H1 (cell line): Measurements from ENCODE around the gene CHST11.

Experiments
- ATF3 ChIP-seq: IDR thresholded peaks from 2 replicates; pipeline ENCODE4 v1.6.1; 2011; ENCODE audit warnings: low read depth, mild to moderate bottlenecking, low read length; ENCODE audit not compliant: insufficient read depth
- CBX5 ChIP-seq: fragments of 300-800, 300-1000 bp; sonication (generic); IDR thresholded peaks from 2 replicates; pipeline ENCODE4 v1.7.1; 2016; ENCODE audit warnings: antibody characterized with exemption, low read length, low read depth
- CHD2 ChIP-seq: IDR thresholded peaks from 2 replicates; pipeline ENCODE4 v1.6.1; 2012; ENCODE audit warnings: low read length, improper control_type of control experiment
- CTCF ChIP-seq, 3 experiments: IDR thresholded peaks; 1 replicate in 2 of 3; 2 replicates in 1 of 3; pipeline versions ENCODE4 v1.5.1 to v1.6.1; 2011; ENCODE audit warnings: low read length in 3 of 3, mild to moderate bottlenecking in 3 of 3, inconsistent platforms in 2 of 3, low read depth in 1 of 3, moderate library complexity in 1 of 3; ENCODE audit not compliant: insufficient read depth in 1 of 3; ENCODE audit errors: control extremely low read depth in 1 of 3
- EP300 ChIP-seq, 2 experiments: IDR thresholded peaks; 1 replicate in 1 of 2; 2 replicates in 1 of 2; pipeline ENCODE4 v1.6.1; 2011 to 2012; ENCODE audit warnings: low read depth in 2 of 2, low read length in 2 of 2, mild to moderate bottlenecking in 2 of 2, borderline replicate concordance in 1 of 2, inconsistent platforms in 1 of 2, moderate library complexity in 1 of 2
- NRF1 ChIP-seq: IDR thresholded peaks from 2 replicates; pipeline ENCODE4 v1.6.1; 2011; ENCODE audit warnings: mild to moderate bottlenecking, low read depth, low read length, improper control_type of control experiment
- POLR2A ChIP-seq, 2 experiments: IDR thresholded peaks; 1 replicate in 1 of 2; 2 replicates in 1 of 2; pipeline ENCODE4 v1.6.1; 2011; ENCODE audit warnings: low read depth in 2 of 2, low read length in 2 of 2, mild to moderate bottlenecking in 2 of 2; ENCODE audit errors: control extremely low read depth in 1 of 2
- POLR2AphosphoS5 ChIP-seq: IDR thresholded peaks from 2 replicates; pipeline ENCODE4 v1.6.1; 2011; ENCODE audit warnings: low read depth, low read length
- POU5F1 ChIP-seq: IDR thresholded peaks from 2 replicates; pipeline ENCODE4 v1.6.1; 2011; ENCODE audit warnings: low read depth, mild to moderate bottlenecking, low read length, moderate library complexity
- RFX5 ChIP-seq: IDR thresholded peaks from 2 replicates; pipeline ENCODE4 v1.6.1; 2011; ENCODE audit warnings: low read depth, low read length, improper control_type of control experiment, borderline replicate concordance
- TEAD4 ChIP-seq: IDR thresholded peaks from 2 replicates; pipeline ENCODE4 v1.6.1; 2012; ENCODE audit warnings: low read depth, low read length, inconsistent platforms, mixed read lengths
- ZNF274 ChIP-seq: IDR thresholded peaks from 2 replicates; pipeline ENCODE4 v1.7.0; 2012; ENCODE audit warnings: low read length, borderline replicate concordance; ENCODE audit errors: extremely low read depth

- TF ChIP-seq POLR2A (IDR thresholded peaks at IDR 0.05; ENCODE audit: control extremely low read depth in 1 of 2, low read depth in 2 of 2, low read length in 2 of 2) (no peak), RFX5 (no peak), CHD2 (no peak), ZNF274 (no peak), CBX5 (no peak), EP300 (IDR thresholded peaks at IDR 0.05; ENCODE audit: borderline replicate concordance in 1 of 2, low read depth in 2 of 2, low read length in 2 of 2) (no peak), TEAD4 (no peak), POU5F1 (no peak), POLR2AphosphoS5 (no peak), CTCF (IDR thresholded peaks at IDR 0.05; ENCODE audit: control extremely low read depth in 1 of 3, insufficient read depth in 1 of 3, low read depth in 1 of 3, low read length in 3 of 3) (no peak), NRF1 (no peak), ATF3 (no peak)
Observed at GRCh38 chr12:104652910-104653309, 196.2 kb downstream of the CHST11 start.
